22Rv1 (cell line): ENCODE results near the gene SHLD1.

Experiments
- CTCF ChIP-seq: fragments of 450-650 bp; IDR thresholded peaks from 2 replicates; pipeline ENCODE4 v1.5.1; 2017; ENCODE audit warnings: mild to moderate bottlenecking
- ZFX ChIP-seq: fragments of 450-650 bp; IDR thresholded peaks from 2 replicates; pipeline ENCODE4 v1.6.1; 2017; ENCODE audit warnings: antibody characterized with exemption, borderline replicate concordance

- TF ChIP-seq CTCF (no peak), ZFX (no peak)
These were observed 14.2 kb upstream of the SHLD1 start for GRCh38 chr20:5735845-5736510.
